ENCODE measurements around the gene DNAH14. TPM values are rescaled to one million over a fixed set of nuclear protein-coding genes. Genes with fewer than 3 reads are reported as not detected.

The DNAH14 gene
- total RNA-seq, 1 experiment from 2014 or later: 33.2 TPM

GRCh38 chr1:225389843-225390242, 460.4 kb downstream of the DNAH14 start:
- no TSS peak for BruUV-seq (replicated peaks)
- POLR2A ChIA-PET: no interaction called here

More at GRCh38 chr1:225389843-225390242, 460.4 kb downstream of the DNAH14 start:
- no peaks in the 10 kb centered on the region for H3K27me3 ChIP-seq (ENCODE audit: insufficient read depth, low read length)
- no peaks in the 10 kb centered on the region for H3K79me2 ChIP-seq (ENCODE audit: insufficient read depth, low read length)
- no peak for ATAC-seq
- no peak for DNase-seq (ENCODE audit: low read depth, low spot score)
- H3K4me1 ChIP-seq (ENCODE audit: control insufficient read depth in 1 of 2, insufficient read depth in 2 of 2, low read length in 2 of 2): no peaks in the 10 kb centered on the region
- no peak overlapping the region for H2AFZ ChIP-seq (ENCODE audit: low read depth, low read length, poor library complexity, severe bottlenecking)
- no peaks in the 10 kb centered on the region for H3K9me3 ChIP-seq (ENCODE audit: control insufficient read depth in 1 of 2, insufficient read depth in 1 of 2, low read depth in 1 of 2, low read length in 2 of 2)
- no peaks in the 10 kb centered on the region for H4K20me1 ChIP-seq (ENCODE audit: insufficient read depth)
- H3K9me2 ChIP-seq (ENCODE audit: insufficient read depth): no peaks in the 10 kb centered on the region
- ChIA-PET CTCF (no interaction called here), RAD21 (ENCODE audit: low non-redundant PET in 1 of 2, low total read pairs in 2 of 2, uncharacterized antibody in 2 of 2, unreplicated experiment in 2 of 2) (no interaction called here)
- H3K36me3 ChIP-seq (ENCODE audit: control insufficient read depth in 1 of 2, insufficient read depth in 2 of 2, low read length in 2 of 2): no peaks in the 10 kb centered on the region
- H3K4me2 ChIP-seq (ENCODE audit: low read length): no peak overlapping the region
- TF ChIP-seq POLR2A (IDR thresholded peaks at IDR 0.05; ENCODE audit: borderline replicate concordance, extremely low read depth, insufficient read depth, insufficient read length) (no peak), RAD21 (IDR thresholded peaks at IDR 0.05; ENCODE audit: low read depth) (no peak), ELF1 (IDR thresholded peaks at IDR 0.05; ENCODE audit: borderline replicate concordance, low read depth) (no peak), ZNF274 (IDR thresholded peaks at IDR 0.05; ENCODE audit: low read depth, low read length) (no peak), ZFX (IDR thresholded peaks at IDR 0.05) (no peak), FOSL1 (IDR thresholded peaks at IDR 0.05; ENCODE audit: low read depth) (no peak), CTCF (IDR thresholded peaks at IDR 0.05 in 2 of 3, conservative IDR thresholded peaks at IDR 0.05 in 1 of 3; ENCODE audit: borderline replicate concordance in 1 of 3, insufficient read depth in 1 of 3, low read depth in 2 of 3, low read length in 2 of 3) (no peak), POLR2AphosphoS5 (IDR thresholded peaks at IDR 0.05; ENCODE audit: low read depth, low read length) (no peak), ZBTB33 (IDR thresholded peaks at IDR 0.05; ENCODE audit: extremely low read depth, insufficient replicate concordance, low read length) (no peak), REST (IDR thresholded peaks at IDR 0.05; ENCODE audit: low read depth) (no peak), SRF (IDR thresholded peaks at IDR 0.05; ENCODE audit: low read depth) (no peak), ATF3 (IDR thresholded peaks at IDR 0.05) (no peak), SP1 (IDR thresholded peaks at IDR 0.05; ENCODE audit: low read depth) (no peak), SIN3A (IDR thresholded peaks at IDR 0.05; ENCODE audit: low read depth) (no peak)
- no peak overlapping the region for H3K9ac ChIP-seq (ENCODE audit: low read length)
- no peak overlapping the region for H3K4me3 ChIP-seq (replicated peaks in 1 of 2; ENCODE audit: low read depth in 1 of 2, low read length in 2 of 2)
- intact Hi-C loops (cut with micrococcal nuclease): no loop called here
- no peak overlapping the region for H3K27ac ChIP-seq (ENCODE audit: low read depth, low read length)
